Fibroblast of lung (primary cell): ENCODE measurements around the gene ACOT8. TPM values are rescaled to one million over a fixed set of nuclear protein-coding genes. Genes with fewer than 3 reads are reported as not detected.

Source experiments
- DNase-seq, 2 donors: peaks; one replicate each; pipeline versions ENCODE4 v3.0.0 to v3.0.0-alpha.2; 2010; ENCODE audit warnings: low read depth in 2 of 2
- H2AFZ ChIP-seq: 2 replicates; pipeline ENCODE4 v1.5.1; 2012; ENCODE audit warnings: low read length, control low read depth, inconsistent platforms
- H3K27ac ChIP-seq: 2 replicates; pipeline ENCODE4 v1.5.1; 2011; ENCODE audit warnings: low read length, control low read depth; ENCODE audit not compliant: insufficient read depth
- H3K27me3 ChIP-seq: 2 replicates; pipeline ENCODE4 v1.5.1; 2011; ENCODE audit warnings: mild to moderate bottlenecking, low read length; ENCODE audit not compliant: control insufficient read depth, insufficient read depth
- H3K36me3 ChIP-seq: 2 replicates; pipeline ENCODE4 v1.5.1; 2011; ENCODE audit warnings: low read length; ENCODE audit not compliant: control insufficient read depth, insufficient read depth
- H3K4me1 ChIP-seq: 2 replicates; pipeline ENCODE4 v1.5.1; 2011; ENCODE audit warnings: low read length; ENCODE audit not compliant: control insufficient read depth, insufficient read depth; ENCODE audit errors: extremely low read depth
- H3K4me2 ChIP-seq: 2 replicates; pipeline ENCODE4 v1.5.1; 2011; ENCODE audit warnings: low read length, control low read depth; ENCODE audit not compliant: insufficient read depth; ENCODE audit errors: extremely low read depth
- H3K4me3 ChIP-seq, 4 experiments: fragments of 200-600 bp in 1 of 4; sonication (generic) in 1 of 4; replicated peaks in 1 of 4; 2 replicates each; pipeline ENCODE4 v1.5.1; 2011 to 2016; ENCODE audit warnings: low read length in 4 of 4, low read depth in 3 of 4, mild to moderate bottlenecking in 3 of 4, control low read depth in 2 of 4, inconsistent platforms in 1 of 4, mixed read lengths in 1 of 4; ENCODE audit not compliant: insufficient read depth in 1 of 4; ENCODE audit errors: control extremely low read depth in 1 of 4
- H3K79me2 ChIP-seq: 2 replicates; pipeline ENCODE4 v1.5.1; 2012; ENCODE audit warnings: mild to moderate bottlenecking, low read length, inconsistent platforms; ENCODE audit not compliant: control insufficient read depth, insufficient read depth
- H3K9ac ChIP-seq: 2 replicates; pipeline ENCODE4 v1.5.1; 2011; ENCODE audit warnings: mild to moderate bottlenecking, low read length, control low read depth; ENCODE audit not compliant: insufficient read depth
- H3K9me3 ChIP-seq: 2 replicates; pipeline ENCODE4 v1.5.1; 2012; ENCODE audit warnings: low read depth, low read length; ENCODE audit not compliant: control insufficient read depth, insufficient read depth
- H4K20me1 ChIP-seq: 2 replicates; pipeline ENCODE4 v1.5.1; 2011; ENCODE audit warnings: low read length; ENCODE audit not compliant: control insufficient read depth, insufficient read depth; ENCODE audit errors: extremely low read depth
- EZH2 ChIP-seq: IDR thresholded peaks from 2 replicates; pipeline ENCODE4 v1.5.1; 2012; ENCODE audit warnings: low read length, control low read depth, mild to moderate bottlenecking; ENCODE audit errors: missing control alignments
- polyA plus RNA-seq, 2 donors: library from polyadenylated mRNA; depleted of rRNA in 1 of 2; stranded (reverse) in 1 of 2; unstranded in 1 of 2; fragments of >200 nt; gene quantifications; 2 replicates each; pipeline ENCODE4 v1.2.1, GENCODE V29; 2011 to 2012; ENCODE audit warnings: missing spikeins in 1 of 2
- total RNA-seq: library from RNA; depleted of rRNA; stranded (reverse); fragments of >200 nt; gene quantifications from 2 replicates; pipeline ENCODE4 v1.2.1, GENCODE V29; 2014
- TF ChIP-seq, protein P1 (sequence below), 2 donors: IDR thresholded peaks in 1 of 2; conservative IDR thresholded peaks in 1 of 2; 1 replicate in 1 of 2; 2 replicates in 1 of 2; pipeline ENCODE4 v1.5.1; 2011 to 2012; ENCODE audit warnings: low read length in 2 of 2, control low read depth in 1 of 2, inconsistent platforms in 1 of 2, low read depth in 1 of 2, mild to moderate bottlenecking in 1 of 2

Gene ACOT8
- total and polyA plus RNA-seq, 2 donors (not counting 1 experiment from before 2014, with no cell fraction given), result 18.0 to 44.4 TPM

DNA sequence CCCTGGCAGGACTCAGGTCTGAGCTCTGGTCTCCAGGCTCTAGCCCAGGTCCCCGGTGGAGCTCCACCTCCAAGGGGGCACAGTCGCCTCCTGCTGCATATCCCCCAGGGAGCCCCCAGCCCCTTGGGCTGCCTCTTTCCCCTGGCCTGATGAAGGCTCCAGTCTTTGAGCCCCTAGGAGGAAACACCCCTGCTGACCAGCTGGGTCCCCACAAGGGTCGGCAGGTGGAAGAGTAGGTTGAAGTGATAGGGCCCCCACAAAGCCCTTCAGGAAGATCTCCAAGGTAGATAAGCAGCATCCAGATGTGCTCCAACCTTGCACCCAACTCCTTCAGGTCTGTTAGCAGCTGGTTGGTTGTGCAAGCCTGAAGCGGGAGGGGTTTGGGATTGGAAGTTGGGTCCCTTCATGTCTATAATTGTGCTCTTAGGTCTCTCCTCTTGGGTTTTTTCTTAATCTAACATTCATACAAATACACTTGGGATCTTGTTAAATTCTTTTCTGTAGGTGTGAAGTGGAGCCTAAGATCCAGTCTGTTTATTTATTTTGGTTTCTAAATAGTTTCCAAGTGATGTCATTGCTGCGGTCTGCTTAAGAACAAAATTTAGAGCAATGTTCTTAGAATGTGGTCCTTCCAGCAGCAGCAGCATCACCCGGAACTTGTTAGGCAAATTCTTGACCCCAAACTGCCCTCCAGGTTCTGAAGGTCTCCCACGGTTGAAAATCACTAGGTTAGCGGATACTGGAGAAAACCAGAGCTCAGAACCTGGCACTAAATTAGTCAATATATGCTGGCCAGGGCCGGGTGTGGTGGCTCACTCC lies 39.6 kb downstream of the ACOT8 start:
- Histone ChIP-seq H3K4me1 (peaks cover 10% of the 10 kb centered on the region), H3K4me3 (no peak overlapping the region), H3K36me3 (peaks cover 6% of the 10 kb centered on the region), H3K27ac (peak overlapping the region; percentile 46), H3K9me3 (no peaks in the 10 kb centered on the region), H3K4me2 (no peak overlapping the region), H3K9ac (no peak overlapping the region), H3K27me3 (no peaks in the 10 kb centered on the region), H3K79me2 (peaks cover 22% of the 10 kb centered on the region), H4K20me1 (no peaks in the 10 kb centered on the region), H2AFZ (no peak overlapping the region)
- TF ChIP-seq, protein P1, sequence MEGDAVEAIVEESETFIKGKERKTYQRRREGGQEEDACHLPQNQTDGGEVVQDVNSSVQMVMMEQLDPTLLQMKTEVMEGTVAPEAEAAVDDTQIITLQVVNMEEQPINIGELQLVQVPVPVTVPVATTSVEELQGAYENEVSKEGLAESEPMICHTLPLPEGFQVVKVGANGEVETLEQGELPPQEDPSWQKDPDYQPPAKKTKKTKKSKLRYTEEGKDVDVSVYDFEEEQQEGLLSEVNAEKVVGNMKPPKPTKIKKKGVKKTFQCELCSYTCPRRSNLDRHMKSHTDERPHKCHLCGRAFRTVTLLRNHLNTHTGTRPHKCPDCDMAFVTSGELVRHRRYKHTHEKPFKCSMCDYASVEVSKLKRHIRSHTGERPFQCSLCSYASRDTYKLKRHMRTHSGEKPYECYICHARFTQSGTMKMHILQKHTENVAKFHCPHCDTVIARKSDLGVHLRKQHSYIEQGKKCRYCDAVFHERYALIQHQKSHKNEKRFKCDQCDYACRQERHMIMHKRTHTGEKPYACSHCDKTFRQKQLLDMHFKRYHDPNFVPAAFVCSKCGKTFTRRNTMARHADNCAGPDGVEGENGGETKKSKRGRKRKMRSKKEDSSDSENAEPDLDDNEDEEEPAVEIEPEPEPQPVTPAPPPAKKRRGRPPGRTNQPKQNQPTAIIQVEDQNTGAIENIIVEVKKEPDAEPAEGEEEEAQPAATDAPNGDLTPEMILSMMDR (conservative IDR thresholded peaks at IDR 0.05 in 1 of 2, IDR thresholded peaks at IDR 0.05 in 1 of 2; ENCODE audit: low read depth in 1 of 2, low read length in 2 of 2), result no peak
- peak; percentile 85 to 94 for DNase-seq

DNA sequence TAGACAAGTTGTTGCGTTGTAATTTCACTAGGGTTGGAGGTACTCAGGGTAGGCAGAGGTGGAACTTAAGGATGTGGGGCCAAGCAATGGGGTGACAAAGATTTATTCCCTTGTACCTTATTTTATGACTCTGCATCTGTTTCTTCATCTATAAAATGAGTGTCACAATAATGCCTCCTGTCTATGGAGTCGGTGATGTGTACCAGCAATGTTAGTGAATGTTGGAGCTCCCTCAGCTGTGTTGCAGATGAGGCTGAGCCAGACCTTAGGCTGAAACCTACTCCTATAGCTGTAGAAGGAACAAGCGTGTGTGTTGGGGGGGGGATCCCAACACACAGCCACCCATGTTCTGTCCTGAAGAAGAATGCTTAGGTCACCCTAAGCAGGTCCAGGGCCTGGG lies 40.2 kb downstream of the ACOT8 start:
- Histone ChIP-seq H3K4me2 (no peak overlapping the region), H3K9me3 (no peaks in the 10 kb centered on the region), H3K27ac (peak overlapping the region; percentile 0), H4K20me1 (no peaks in the 10 kb centered on the region), H3K4me1 (peaks cover 10% of the 10 kb centered on the region), H3K79me2 (peaks cover 23% of the 10 kb centered on the region), H3K4me3 (no peak overlapping the region), H2AFZ (no peak overlapping the region), H3K36me3 (peaks cover 6% of the 10 kb centered on the region), H3K27me3 (no peaks in the 10 kb centered on the region), H3K9ac (no peak overlapping the region)
- no peak for DNase-seq
- TF ChIP-seq, protein P1 (conservative IDR thresholded peaks at IDR 0.05 in 1 of 2, IDR thresholded peaks at IDR 0.05 in 1 of 2; ENCODE audit: low read depth in 1 of 2, low read length in 2 of 2), result no peak
- TF ChIP-seq EZH2, result no peak

DNA sequence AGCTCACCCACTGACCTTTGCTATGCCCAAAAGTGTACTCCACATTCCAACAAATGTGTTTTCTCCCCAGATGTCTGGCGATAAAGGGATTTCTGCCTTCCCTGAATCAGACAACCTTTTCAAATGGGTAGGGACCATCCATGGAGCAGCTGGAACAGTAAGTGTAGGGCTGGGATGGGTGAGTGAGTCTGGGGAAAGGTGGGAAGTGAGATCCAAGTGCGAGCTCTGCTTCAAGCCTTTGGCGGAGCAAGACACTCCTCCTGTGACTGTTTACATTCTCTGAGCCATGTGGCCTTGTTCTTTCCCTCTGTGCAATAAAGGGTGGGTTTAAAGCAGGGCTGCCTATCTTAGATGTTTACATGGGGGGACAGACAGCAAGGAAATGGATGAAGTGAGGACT lies 42.9 kb downstream of the ACOT8 start:
- no peak overlapping the region for H2AFZ ChIP-seq
- DNase-seq, result peak in 1 of 2 donors; percentile 66
- H3K36me3 ChIP-seq, result peaks cover 18% of the 10 kb centered on the region
- peak overlapping the region in 1 of 4 experiments; percentile 45 for H3K4me3 ChIP-seq
- H3K4me1 ChIP-seq, result peaks cover 10% of the 10 kb centered on the region
- H4K20me1 ChIP-seq, result no peaks in the 10 kb centered on the region
- no peak overlapping the region for H3K9ac ChIP-seq
- peaks cover 23% of the 10 kb centered on the region for H3K79me2 ChIP-seq
- no peak for TF ChIP-seq EZH2
- TF ChIP-seq, protein P1 (conservative IDR thresholded peaks at IDR 0.05 in 1 of 2, IDR thresholded peaks at IDR 0.05 in 1 of 2; ENCODE audit: low read depth in 1 of 2, low read length in 2 of 2), result no peak
- H3K9me3 ChIP-seq, result no peaks in the 10 kb centered on the region
- no peaks in the 10 kb centered on the region for H3K27me3 ChIP-seq
- peak overlapping the region; percentile 44 for H3K4me2 ChIP-seq
- no peak overlapping the region for H3K27ac ChIP-seq
